T-cell (primary cell): Measurements from ENCODE around the gene ARHGEF4. TPM values are rescaled to one million over a fixed set of nuclear protein-coding genes. Genes with fewer than 3 reads are reported as not detected.
A peak's percentile ranks its signal among the peaks of the same experiment; 100 is the strongest.

Experiments
- ATAC-seq, 4 experiments: fragments of 200-7000 bp in 3 of 4; fragments of 150-1000 bp in 1 of 4; cut with Tn5 transposase; replicated peaks in 1 of 4; 1 replicate in 3 of 4; 2 replicates in 1 of 4; pipeline ENCODE4 v1.10.0; 2021; ENCODE audit warnings: moderate library complexity in 3 of 4, mild to moderate bottlenecking in 2 of 4, moderate number of reproducible peaks in 1 of 4
- CTCF ChIA-PET, 2 donors: fragments of 300-600 bp; sonication (Branson Sonifier 250); formaldehyde crosslinking; loops; one replicate each; lab custom pipeline; 2022; ENCODE audit warnings: antibody characterized with exemption in 2 of 2; lab: Charles Lee
- POLR2A ChIA-PET, 2 donors: fragments of 300-600 bp; sonication (Branson Sonifier 250); formaldehyde crosslinking; loops; one replicate each; lab custom pipeline; 2022; ENCODE audit warnings: antibody characterized with exemption in 2 of 2; lab: Charles Lee
- DNase-seq, 35 experiments: peaks; one replicate each; pipeline versions ENCODE4 v3.0.0 to v3.0.0-alpha.2; 2013 to 2023
- H3K27ac ChIP-seq: one replicate; pipeline ENCODE4 v1.5.1; 2013; ENCODE audit warnings: low read length
- H3K27me3 ChIP-seq, 2 experiments: replicated peaks in 1 of 2; 1 replicate in 1 of 2; 2 replicates in 1 of 2; pipeline versions ENCODE4 v1.6.1 to v1.7.0; 2013; ENCODE audit warnings: low read length in 1 of 2, mixed read lengths in 1 of 2; ENCODE audit not compliant: control insufficient read depth in 2 of 2, insufficient read depth in 2 of 2; ENCODE audit errors: extremely low read depth in 1 of 2
- H3K36me3 ChIP-seq, 2 donors: 1 replicate in 1 of 2; 2 replicates in 1 of 2; pipeline versions ENCODE4 v1.6.1 to v1.7.0; 2013; ENCODE audit warnings: low read length in 1 of 2; ENCODE audit not compliant: control insufficient read depth in 2 of 2, insufficient read depth in 1 of 2; ENCODE audit errors: extremely low read depth in 1 of 2
- H3K4me1 ChIP-seq, 2 experiments: 1 replicate in 1 of 2; 2 replicates in 1 of 2; pipeline versions ENCODE4 v1.6.1 to v1.7.0; 2013; ENCODE audit warnings: low read length in 2 of 2, mixed read lengths in 1 of 2; ENCODE audit not compliant: insufficient read depth in 2 of 2, control insufficient read depth in 1 of 2; ENCODE audit errors: extremely low read depth in 1 of 2
- H3K4me3 ChIP-seq, 2 donors: 1 replicate in 1 of 2; 2 replicates in 1 of 2; pipeline versions ENCODE4 v1.5.1 to v1.7.0; 2013; ENCODE audit warnings: mild to moderate bottlenecking in 2 of 2, low read length in 1 of 2, moderate library complexity in 1 of 2; ENCODE audit not compliant: control insufficient read depth in 1 of 2; ENCODE audit errors: extremely low read depth in 1 of 2
- H3K9me3 ChIP-seq: 2 replicates; pipeline ENCODE4 v1.7.0; 2013
- H3K27ac Mint-ChIP-seq, 2 donors: one replicate each; pipeline ENCODE4 v1.8.0; 2020 to 2021; ENCODE audit warnings: mild to moderate bottlenecking in 2 of 2, mixed read lengths in 2 of 2
- H3K27me3 Mint-ChIP-seq, 2 donors: one replicate each; pipeline ENCODE4 v1.8.0; 2021 to 2022; ENCODE audit warnings: mixed read lengths in 2 of 2
- H3K36me3 Mint-ChIP-seq: one replicate; pipeline ENCODE4 v1.8.0; 2021; ENCODE audit warnings: mixed read lengths
- H3K4me1 Mint-ChIP-seq, 3 donors: one replicate each; pipeline ENCODE4 v1.8.0; 2020 to 2022; ENCODE audit warnings: mixed read lengths in 3 of 3, mild to moderate bottlenecking in 1 of 3
- H3K4me3 Mint-ChIP-seq, 3 donors: one replicate each; pipeline ENCODE4 v1.8.0; 2020 to 2022; ENCODE audit warnings: mild to moderate bottlenecking in 3 of 3, mixed read lengths in 3 of 3, moderate library complexity in 3 of 3
- H3K9me3 Mint-ChIP-seq, 3 donors: one replicate each; pipeline ENCODE4 v1.8.0; 2020 to 2022; ENCODE audit warnings: mixed read lengths in 3 of 3
- WGBS: methylation state at CpG from one replicate; pipeline ENCODE4 v1.1.5; 2013; ENCODE audit warnings: missing lambda C conversion rate; ENCODE audit not compliant: insufficient coverage; 5-methylcytosine and 5-hydroxymethylcytosine counted together
- total RNA-seq, 35 experiments: library from RNA in 6 of 35; stranded (reverse) in 6 of 35; fragments of 120-200 nt in 1 of 35; gene quantifications; one replicate each; pipeline versions ENCODE4 v1.2.1 to v1.2.4 and lab custom pipeline; 2013 to 2026

Gene ARHGEF4
- total RNA-seq, 5 donors from 2014 or later (not counting 1 experiment from before 2014, with no cell fraction given) = 2.9 to 5.3 (median 4.4) TPM

DNA sequence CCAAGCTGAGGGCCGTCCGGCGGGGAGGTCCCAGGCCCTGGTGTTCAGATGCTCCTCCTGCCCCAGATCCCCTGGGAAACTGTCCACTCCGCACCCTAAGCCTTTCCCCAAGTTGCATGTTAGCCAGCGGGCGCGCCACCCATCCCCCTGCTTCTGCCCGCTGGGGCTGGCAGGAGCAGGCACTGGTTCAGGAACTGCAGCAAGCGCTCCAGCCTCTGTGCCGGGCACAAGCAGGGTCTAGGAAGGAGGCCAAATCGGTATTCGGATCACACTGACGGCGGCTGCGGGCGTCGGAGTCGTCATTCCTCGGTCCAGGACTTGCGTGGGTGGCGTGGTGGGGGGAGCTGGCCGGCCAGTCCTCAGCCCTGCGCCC lies 202.8 kb downstream of the ARHGEF4 start:
- H3K4me3 Mint-ChIP-seq = peak overlapping the region; percentile 36 to 97 (median 37)
- no peak overlapping the region for H3K27ac Mint-ChIP-seq
- peaks cover 20 to 45% (median 28%) of the 10 kb centered on the region in 3 donors for H3K4me1 Mint-ChIP-seq
- no peaks in the 10 kb centered on the region for H3K9me3 ChIP-seq
- peaks cover 0 to 2% of the 10 kb centered on the region in 2 donors for H3K36me3 ChIP-seq
- peak overlapping the region in 1 of 2 donors; percentile 58 for H3K4me3 ChIP-seq
- peaks cover 0 to 15% of the 10 kb centered on the region in 2 donors for H3K27me3 Mint-ChIP-seq
- ATAC-seq = no peak
- ChIA-PET POLR2A (interaction anchor here in 1 of 2 donors (0.6 kb wide), 1 partner anchor 20 kb away, joined by 3 read pairs; no protein-coding TSS in a partner anchor), CTCF (no interaction called here)
- H3K36me3 Mint-ChIP-seq = no peaks in the 10 kb centered on the region
- DNase-seq = peak in 1 of 35 experiments; percentile 19
- peaks cover 15 to 49% of the 10 kb centered on the region in 2 experiments for H3K4me1 ChIP-seq
- H3K27ac ChIP-seq = no peak overlapping the region
- H3K27me3 ChIP-seq = peaks cover 0 to 51% of the 10 kb centered on the region in 2 experiments
- H3K9me3 Mint-ChIP-seq = no peaks in the 10 kb centered on the region
- WGBS = 65% methylated on average over 23 of the region's 23 CpGs

DNA sequence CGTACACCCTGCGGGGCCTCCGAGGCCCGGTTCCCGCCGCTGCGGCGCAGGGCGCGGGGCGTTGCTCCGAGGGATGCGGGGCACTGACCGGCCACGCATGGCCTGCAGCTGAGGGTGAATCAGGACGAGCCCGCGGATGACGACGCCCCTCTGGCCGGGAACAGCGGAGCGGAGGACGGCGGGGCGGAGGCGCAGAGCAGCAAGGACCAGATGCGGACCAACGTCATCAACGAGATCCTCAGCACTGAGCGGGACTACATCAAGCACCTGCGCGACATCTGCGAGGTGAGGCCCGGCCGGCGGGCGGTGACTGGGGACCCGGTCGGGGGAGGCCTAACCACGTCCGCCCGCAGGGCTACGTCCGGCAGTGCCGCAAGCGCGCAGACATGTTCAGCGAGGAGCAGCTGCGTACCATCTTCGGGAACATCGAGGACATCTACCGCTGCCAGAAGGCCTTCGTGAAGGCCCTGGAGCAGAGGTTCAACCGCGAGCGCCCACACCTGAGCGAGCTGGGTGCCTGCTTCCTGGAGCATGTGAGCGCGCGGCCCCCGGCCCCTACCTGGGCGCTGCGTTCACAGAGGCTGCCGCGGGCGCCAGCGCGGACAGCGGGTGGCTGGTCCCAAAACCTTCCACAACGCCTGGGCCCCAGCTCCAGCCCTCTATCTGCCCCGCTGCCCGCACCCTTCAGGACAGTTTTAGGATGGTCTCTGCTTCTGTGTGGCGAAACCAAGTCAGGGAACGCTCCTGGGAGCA lies 203.4 kb downstream of the ARHGEF4 start:
- ATAC-seq = peak; percentile 38 to 65 (median 56)
- POLR2A ChIA-PET = interaction anchor here (0.6 to 0.7 kb wide), 2 partner anchors 19 to 121 kb away, joined by 3 read pairs; no protein-coding TSS in a partner anchor
- Histone ChIP-seq H3K4me1 (peaks cover 15 to 48% of the 10 kb centered on the region in 2 experiments), H3K27ac (peak overlapping the region; percentile 12), H3K4me3 (peak overlapping the region; percentile 53 to 58), H3K36me3 (peaks cover 0 to 2% of the 10 kb centered on the region in 2 donors), H3K9me3 (no peaks in the 10 kb centered on the region), H3K27me3 (peaks cover 0 to 50% of the 10 kb centered on the region in 2 experiments)
- peaks cover 0 to 15% of the 10 kb centered on the region in 2 donors for H3K27me3 Mint-ChIP-seq
- no peaks in the 10 kb centered on the region for H3K36me3 Mint-ChIP-seq
- peak overlapping the region in 1 of 2 donors; percentile 89 for H3K27ac Mint-ChIP-seq
- H3K4me1 Mint-ChIP-seq = peaks cover 20 to 45% (median 28%) of the 10 kb centered on the region in 3 donors
- WGBS = 17% methylated on average over 75 of the region's 75 CpGs
- H3K9me3 Mint-ChIP-seq = no peaks in the 10 kb centered on the region
- peak in 31 of 35 experiments; percentile 6 to 69 (median 29) for DNase-seq
- peak overlapping the region; percentile 65 to 97 (median 73) for H3K4me3 Mint-ChIP-seq
- CTCF ChIA-PET = no interaction called here

- Mint-ChIP-seq H3K4me1 (peaks cover 20 to 41% (median 28%) of the 10 kb centered on the region in 3 donors), H3K4me3 (peak overlapping the region; percentile 65 to 97 (median 73)), H3K27ac (peak overlapping the region; percentile 63 to 89), H3K36me3 (no peaks in the 10 kb centered on the region), H3K9me3 (no peaks in the 10 kb centered on the region), H3K27me3 (peaks cover 0 to 14% of the 10 kb centered on the region in 2 donors)
- Histone ChIP-seq H3K36me3 (peaks cover 0 to 2% of the 10 kb centered on the region in 2 donors), H3K27ac (peak overlapping the region; percentile 12), H3K27me3 (peaks cover 0 to 44% of the 10 kb centered on the region in 2 experiments), H3K4me1 (peaks cover 15 to 45% of the 10 kb centered on the region in 2 experiments), H3K9me3 (no peaks in the 10 kb centered on the region), H3K4me3 (peak overlapping the region; percentile 53 to 58)
- peak in 10 of 35 experiments; percentile 17 to 45 (median 22) for DNase-seq
- 50% methylated on average over 23 of the region's 23 CpGs for WGBS
- ChIA-PET CTCF (interaction anchor here in 1 of 2 donors (0.5 kb wide), 1 partner anchor 40 kb away, joined by 5 read pairs; no protein-coding TSS in a partner anchor), POLR2A (interaction anchor here (0.5 to 1.2 kb wide), 3 partner anchors 33 to 120 kb away, joined by 3 to 10 read pairs (median 4); no protein-coding TSS in a partner anchor)
- peak; percentile 16 to 37 (median 20) for ATAC-seq
Observed at GRCh38 chr2:131040661-131041401, 204.1 kb downstream of the ARHGEF4 start.

- H3K27me3 Mint-ChIP-seq = peaks cover 0 to 8% of the 10 kb centered on the region in 2 donors
- Histone ChIP-seq H3K36me3 (peaks cover 0 to 4% of the 10 kb centered on the region in 2 donors), H3K4me1 (peaks cover 15 to 45% of the 10 kb centered on the region in 2 experiments), H3K27ac (no peak overlapping the region), H3K27me3 (peaks cover 0 to 37% of the 10 kb centered on the region in 2 experiments), H3K4me3 (peak overlapping the region; percentile 53 to 58), H3K9me3 (no peaks in the 10 kb centered on the region)
- peaks cover 20 to 36% (median 28%) of the 10 kb centered on the region in 3 donors for H3K4me1 Mint-ChIP-seq
- H3K36me3 Mint-ChIP-seq = peaks cover under 1% of the 10 kb centered on the region
- peak overlapping the region; percentile 65 to 97 (median 73) for H3K4me3 Mint-ChIP-seq
- POLR2A ChIA-PET = interaction anchor here in 1 of 2 donors (0.5 to 1.2 kb wide), 2 partner anchors 34 to 66 kb away, joined by 4 to 10 read pairs; no protein-coding TSS in a partner anchor
- peak in 1 of 35 experiments; percentile 26 for DNase-seq
- peak overlapping the region; percentile 63 to 89 for H3K27ac Mint-ChIP-seq
- peak; percentile 36 to 55 (median 48) for ATAC-seq
- no peaks in the 10 kb centered on the region for H3K9me3 Mint-ChIP-seq
- CTCF ChIA-PET = interaction anchor here (0.5 to 0.6 kb wide), 4 partner anchors 41 to 1024 kb away, joined by 3 to 5 read pairs (median 4); no protein-coding TSS in a partner anchor
- WGBS = 68% methylated on average over 13 of the region's 14 CpGs
Observed at GRCh38 chr2:131041402-131042147, 204.9 kb downstream of the ARHGEF4 start.

DNA sequence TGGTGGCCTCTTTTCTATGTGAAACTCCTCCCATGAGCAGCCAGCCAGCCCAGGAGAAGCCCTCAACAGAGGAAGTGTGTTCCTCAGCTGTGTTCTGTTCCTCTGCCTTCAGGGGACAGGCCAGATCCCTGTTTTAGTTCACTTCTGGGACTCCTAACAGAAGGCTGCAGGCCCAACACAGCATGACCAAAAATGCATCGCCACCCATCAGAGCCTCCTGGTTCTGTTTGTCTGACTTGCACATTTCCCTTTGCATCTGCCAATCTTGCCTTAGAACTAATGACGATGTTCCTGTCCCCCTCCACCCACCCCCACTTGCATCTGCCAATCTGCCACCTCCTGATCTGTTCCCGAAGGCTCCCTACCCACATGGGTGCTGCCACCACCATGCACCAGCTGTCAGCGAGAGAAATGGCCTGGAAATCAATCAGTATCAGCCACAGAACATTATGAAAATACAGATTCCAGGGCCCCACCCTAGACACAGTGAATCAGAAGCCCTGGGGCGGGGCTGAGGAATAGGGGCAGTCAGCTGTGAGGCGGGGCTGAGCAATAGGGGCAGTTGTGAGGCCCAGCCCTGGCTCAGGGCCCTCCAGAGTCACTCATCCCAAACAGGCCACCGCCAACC lies 205.5 kb downstream of the ARHGEF4 start:
- POLR2A ChIA-PET = interaction anchor here in 1 of 2 donors (1.2 kb wide), 1 partner anchor 65 kb away, joined by 4 read pairs; no protein-coding TSS in a partner anchor
- peaks cover 4% of the 10 kb centered on the region for H3K36me3 Mint-ChIP-seq

More for the DNA sequence above, 205.5 kb downstream of the ARHGEF4 start:
- Histone ChIP-seq H3K4me3 (peak overlapping the region in 1 of 2 donors; percentile 58), H3K4me1 (peaks cover 15 to 45% of the 10 kb centered on the region in 2 experiments), H3K36me3 (peaks cover 0 to 5% of the 10 kb centered on the region in 2 donors), H3K27ac (no peak overlapping the region), H3K9me3 (no peaks in the 10 kb centered on the region), H3K27me3 (peaks cover 0 to 30% of the 10 kb centered on the region in 2 experiments)
- CTCF ChIA-PET = no interaction called here
- peak overlapping the region in 1 of 3 donors; percentile 97 for H3K4me3 Mint-ChIP-seq
- peak overlapping the region; percentile 59 to 89 for H3K27ac Mint-ChIP-seq
- WGBS = 82% methylated on average over 4 of the region's 7 CpGs
- peaks cover 0 to 8% of the 10 kb centered on the region in 2 donors for H3K27me3 Mint-ChIP-seq
- no peaks in the 10 kb centered on the region for H3K9me3 Mint-ChIP-seq
- ATAC-seq (no peak), DNase-seq (no peak)
- peaks cover 20 to 36% (median 28%) of the 10 kb centered on the region in 3 donors for H3K4me1 Mint-ChIP-seq
